ENCODE measurements around the gene SLC4A4.

GRCh38 chr4:71518283-71518989 lies 179.6 kb downstream of the SLC4A4 start:
- TF ChIP-seq POLR2A (IDR thresholded peaks at IDR 0.05) = no peak
- TF ChIP-seq, protein P1, sequence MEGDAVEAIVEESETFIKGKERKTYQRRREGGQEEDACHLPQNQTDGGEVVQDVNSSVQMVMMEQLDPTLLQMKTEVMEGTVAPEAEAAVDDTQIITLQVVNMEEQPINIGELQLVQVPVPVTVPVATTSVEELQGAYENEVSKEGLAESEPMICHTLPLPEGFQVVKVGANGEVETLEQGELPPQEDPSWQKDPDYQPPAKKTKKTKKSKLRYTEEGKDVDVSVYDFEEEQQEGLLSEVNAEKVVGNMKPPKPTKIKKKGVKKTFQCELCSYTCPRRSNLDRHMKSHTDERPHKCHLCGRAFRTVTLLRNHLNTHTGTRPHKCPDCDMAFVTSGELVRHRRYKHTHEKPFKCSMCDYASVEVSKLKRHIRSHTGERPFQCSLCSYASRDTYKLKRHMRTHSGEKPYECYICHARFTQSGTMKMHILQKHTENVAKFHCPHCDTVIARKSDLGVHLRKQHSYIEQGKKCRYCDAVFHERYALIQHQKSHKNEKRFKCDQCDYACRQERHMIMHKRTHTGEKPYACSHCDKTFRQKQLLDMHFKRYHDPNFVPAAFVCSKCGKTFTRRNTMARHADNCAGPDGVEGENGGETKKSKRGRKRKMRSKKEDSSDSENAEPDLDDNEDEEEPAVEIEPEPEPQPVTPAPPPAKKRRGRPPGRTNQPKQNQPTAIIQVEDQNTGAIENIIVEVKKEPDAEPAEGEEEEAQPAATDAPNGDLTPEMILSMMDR (IDR thresholded peaks at IDR 0.05) = no peak
- no peak for TF ChIP-seq EP300 (IDR thresholded peaks at IDR 0.05)
- TF ChIP-seq POLR2AphosphoS5 (IDR thresholded peaks at IDR 0.05) = no peak

Measured in suprapubic skin (tissue), 4 donors.